Astrocyte (in vitro differentiated cells and primary cell): ENCODE results near the gene ANKFY1. TPM values are rescaled to one million over a fixed set of nuclear protein-coding genes. Genes with fewer than 3 reads are reported as not detected.

Experiments used
- DNase-seq: peaks from one replicate; pipeline ENCODE4 v3.0.0-alpha.2; 2010; ENCODE audit warnings: low read depth
- FAIRE-seq: peaks from 2 replicates; lab custom pipeline; 2011; peaks lifted over from hg19 to GRCh38; lab: Jason Lieb, UNC
- H2AFZ ChIP-seq: 2 replicates; pipeline ENCODE4 v1.6.0; 2012; ENCODE audit warnings: low read depth, low read length, inconsistent platforms
- H3K27ac ChIP-seq: 2 replicates; pipeline ENCODE4 v1.5.1; 2011; ENCODE audit warnings: low read depth, low read length, inconsistent platforms
- H3K27me3 ChIP-seq: 2 replicates; pipeline ENCODE4 v1.6.0; 2011; ENCODE audit warnings: low read length, inconsistent platforms; ENCODE audit not compliant: insufficient read depth
- H3K36me3 ChIP-seq: 2 replicates; pipeline ENCODE4 v1.5.1; 2011; ENCODE audit warnings: low read length, inconsistent platforms; ENCODE audit not compliant: insufficient read depth
- H3K4me1 ChIP-seq: 2 replicates; pipeline ENCODE4 v1.5.1; 2011; ENCODE audit warnings: low read length, inconsistent platforms; ENCODE audit not compliant: insufficient read depth
- H3K4me2 ChIP-seq: 2 replicates; pipeline ENCODE4 v1.6.0; 2012; ENCODE audit warnings: low read length, inconsistent platforms
- H3K4me3 ChIP-seq: 2 replicates; pipeline ENCODE4 v1.5.1; 2011; ENCODE audit warnings: low read depth, mild to moderate bottlenecking, low read length, inconsistent platforms; ENCODE audit not compliant: insufficient read depth
- H3K79me2 ChIP-seq: 2 replicates; pipeline ENCODE4 v1.6.0; 2012; ENCODE audit warnings: mild to moderate bottlenecking, low read length, inconsistent platforms; ENCODE audit not compliant: insufficient read depth
- H3K9ac ChIP-seq: 2 replicates; pipeline ENCODE4 v1.6.0; 2012; ENCODE audit warnings: mild to moderate bottlenecking, low read length, inconsistent platforms
- H3K9me3 ChIP-seq: 2 replicates; pipeline ENCODE4 v1.5.1; 2012; ENCODE audit warnings: low read depth, mild to moderate bottlenecking, low read length, inconsistent platforms; ENCODE audit not compliant: insufficient read depth
- H4K20me1 ChIP-seq: 2 replicates; pipeline ENCODE4 v1.6.0; 2012; ENCODE audit warnings: low read length, inconsistent platforms; ENCODE audit not compliant: insufficient read depth
- H3K27ac Mint-ChIP-seq: one replicate; pipeline ENCODE4 v1.8.0; 2021; ENCODE audit warnings: mild to moderate bottlenecking, mixed read lengths; ENCODE audit not compliant: unreplicated experiment
- H3K27me3 Mint-ChIP-seq: one replicate; pipeline ENCODE4 v1.8.0; 2021; ENCODE audit warnings: low read depth, mixed read lengths; ENCODE audit not compliant: unreplicated experiment
- H3K36me3 Mint-ChIP-seq: one replicate; pipeline ENCODE4 v1.8.0; 2021; ENCODE audit warnings: low read depth, mixed read lengths; ENCODE audit not compliant: unreplicated experiment
- H3K4me1 Mint-ChIP-seq: one replicate; pipeline ENCODE4 v1.8.0; 2021; ENCODE audit warnings: low read depth, mixed read lengths; ENCODE audit not compliant: unreplicated experiment
- H3K4me3 Mint-ChIP-seq: one replicate; pipeline ENCODE4 v1.8.0; 2021; ENCODE audit warnings: mild to moderate bottlenecking, moderate library complexity, mixed read lengths; ENCODE audit not compliant: unreplicated experiment
- H3K9me3 Mint-ChIP-seq: one replicate; pipeline ENCODE4 v1.8.0; 2021; ENCODE audit warnings: mild to moderate bottlenecking, mixed read lengths; ENCODE audit not compliant: unreplicated experiment
- CTCF ChIP-seq: IDR thresholded peaks from 2 replicates; pipeline ENCODE4 v1.5.1; 2011; ENCODE audit warnings: low read depth, mild to moderate bottlenecking, inconsistent platforms, low read length, moderate library complexity; ENCODE audit not compliant: insufficient read depth
- EZH2 ChIP-seq: IDR thresholded peaks from 2 replicates; pipeline ENCODE4 v1.6.1; 2012; ENCODE audit warnings: mild to moderate bottlenecking, low read length, inconsistent platforms; ENCODE audit not compliant: insufficient read depth
- total RNA-seq: library from RNA; stranded (reverse); gene quantifications from 2 replicates; pipeline ENCODE4 v1.2.1, GENCODE V29; 2021

ANKFY1 gene
- total RNA-seq, 1 donor from 2014 or later, result 52.0 TPM

- H3K9me3 Mint-ChIP-seq, result no peaks in the 10 kb centered on the region
- TF ChIP-seq EZH2 (no peak), CTCF (no peak)
- peaks cover 16% of the 10 kb centered on the region for H3K4me1 Mint-ChIP-seq
- peaks cover 10% of the 10 kb centered on the region for H3K4me1 ChIP-seq
- DNase-seq (no peak), FAIRE-seq (no peak)
- H3K36me3 ChIP-seq, result no peaks in the 10 kb centered on the region
- no peak overlapping the region for H3K4me2 ChIP-seq
- H3K79me2 ChIP-seq, result no peaks in the 10 kb centered on the region
- peak overlapping the region; percentile 74 for H3K27ac Mint-ChIP-seq
- H3K27me3 ChIP-seq, result no peaks in the 10 kb centered on the region
- H3K9me3 ChIP-seq, result no peaks in the 10 kb centered on the region
- H3K36me3 Mint-ChIP-seq, result peaks cover 16% of the 10 kb centered on the region
- no peak overlapping the region for H3K9ac ChIP-seq
- no peak overlapping the region for H3K4me3 Mint-ChIP-seq
- H3K27ac ChIP-seq, result no peak overlapping the region
- no peak overlapping the region for H3K4me3 ChIP-seq
- H4K20me1 ChIP-seq, result peaks cover 8% of the 10 kb centered on the region
- H2AFZ ChIP-seq, result no peak overlapping the region
- H3K27me3 Mint-ChIP-seq, result peaks cover 2% of the 10 kb centered on the region
These were observed 106.0 kb downstream of the ANKFY1 start for GRCh38 chr17:4157618-4158333.

DNA sequence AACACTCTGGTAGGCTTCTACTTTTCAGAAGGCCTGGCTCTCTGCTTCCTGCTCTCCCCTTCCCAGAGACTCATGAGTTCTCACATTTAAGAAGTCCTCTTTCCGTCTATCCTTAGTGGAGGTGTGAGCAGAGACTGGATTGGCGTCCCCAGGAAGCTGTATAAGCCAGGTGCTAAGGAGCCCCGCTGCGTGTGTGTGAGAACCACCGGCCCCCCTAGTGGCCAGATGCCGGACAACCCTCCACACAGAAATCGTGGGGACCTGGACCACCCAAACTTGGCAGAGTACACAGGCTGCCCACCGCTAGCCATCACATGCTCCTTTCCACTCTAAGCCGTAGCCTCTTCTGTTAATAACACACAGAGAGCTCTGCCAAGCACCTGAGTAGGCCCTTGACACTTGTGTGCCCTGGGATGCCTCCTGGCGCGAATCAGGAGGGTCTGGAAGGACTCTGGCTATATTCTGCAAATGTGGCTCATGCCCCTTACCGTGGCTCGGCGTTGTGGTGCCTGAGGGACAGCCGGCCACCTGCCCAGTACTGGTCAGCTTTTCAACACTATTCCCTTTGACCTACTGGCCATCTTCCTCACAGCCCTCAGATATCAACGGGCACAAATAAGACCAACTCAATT lies 106.9 kb downstream of the ANKFY1 start:
- Histone ChIP-seq H3K9me3 (no peaks in the 10 kb centered on the region), H3K4me3 (no peak overlapping the region), H3K27ac (no peak overlapping the region), H3K36me3 (peaks cover 2% of the 10 kb centered on the region), H3K4me2 (no peak overlapping the region), H4K20me1 (peaks cover 5% of the 10 kb centered on the region), H3K79me2 (no peaks in the 10 kb centered on the region), H2AFZ (no peak overlapping the region), H3K4me1 (peaks cover 13% of the 10 kb centered on the region), H3K27me3 (no peaks in the 10 kb centered on the region), H3K9ac (no peak overlapping the region)
- Mint-ChIP-seq H3K4me3 (no peak overlapping the region), H3K9me3 (no peaks in the 10 kb centered on the region), H3K4me1 (peaks cover 12% of the 10 kb centered on the region), H3K36me3 (peaks cover 16% of the 10 kb centered on the region), H3K27ac (no peak overlapping the region), H3K27me3 (peaks cover 2% of the 10 kb centered on the region)
- no peak for DNase-seq
- no peak for TF ChIP-seq EZH2
- no peak for TF ChIP-seq CTCF
- no peak for FAIRE-seq
